Activated B cell treated with CpG ODN at 0.5 μM for 24 hours (primary cell): ENCODE data around the gene ITGA11. TPM values are rescaled to one million over a fixed set of nuclear protein-coding genes. Genes with fewer than 3 reads are reported as not detected.

ENCODE experiments used
- ATAC-seq: fragments of 200-7000 bp; cut with Tn5 transposase; one replicate; pipeline ENCODE4 v1.10.0; 2021; ENCODE audit warnings: low read depth, mild to moderate bottlenecking, moderate library complexity
- CTCF ChIA-PET: fragments of 350-600 bp; sonication (Branson Sonifier 250); formaldehyde crosslinking; loops from one replicate; lab custom pipeline; 2021; ENCODE audit warnings: antibody characterized with exemption; lab: Charles Lee
- POLR2A ChIA-PET: fragments of 350-600 bp; sonication (Branson Sonifier 250); formaldehyde crosslinking; loops from one replicate; lab custom pipeline; 2021; ENCODE audit warnings: antibody characterized with exemption; lab: Charles Lee
- DNase-seq: peaks from one replicate; pipeline ENCODE4 v3.0.0; 2022
- H3K27ac Mint-ChIP-seq: one replicate; pipeline ENCODE4 v1.8.0; 2020; ENCODE audit warnings: mixed read lengths
- H3K27me3 Mint-ChIP-seq: one replicate; pipeline ENCODE4 v1.8.0; 2021; ENCODE audit warnings: mixed read lengths
- H3K36me3 Mint-ChIP-seq: one replicate; pipeline ENCODE4 v1.8.0; 2021; ENCODE audit warnings: low read depth, mixed read lengths
- H3K4me1 Mint-ChIP-seq: one replicate; pipeline ENCODE4 v1.8.0; 2021; ENCODE audit warnings: mixed read lengths
- H3K4me3 Mint-ChIP-seq: one replicate; pipeline ENCODE4 v1.8.0; 2020; ENCODE audit warnings: mild to moderate bottlenecking, mixed read lengths
- H3K9me3 Mint-ChIP-seq: one replicate; pipeline ENCODE4 v1.8.0; 2020; ENCODE audit warnings: mixed read lengths
- intact Hi-C: fragments of 100-400 bp; cut with micrococcal nuclease; formaldehyde crosslinking; loops from one replicate; pipeline ENCODE4 v1.15.1; 2024
- total RNA-seq: library from RNA; stranded (reverse); gene quantifications from 2 replicates; pipeline ENCODE4 v1.2.3, GENCODE V29; 2022
- TF ChIP-seq, protein P1 (sequence below): fragments of 200-600 bp; IDR thresholded peaks from one replicate; pipeline ENCODE4 v1.8.0; 2022; ENCODE audit warnings: antibody characterized with exemption, mild to moderate bottlenecking

ITGA11 gene
- total RNA-seq, 1 donor from 2014 or later = not detected

DNA sequence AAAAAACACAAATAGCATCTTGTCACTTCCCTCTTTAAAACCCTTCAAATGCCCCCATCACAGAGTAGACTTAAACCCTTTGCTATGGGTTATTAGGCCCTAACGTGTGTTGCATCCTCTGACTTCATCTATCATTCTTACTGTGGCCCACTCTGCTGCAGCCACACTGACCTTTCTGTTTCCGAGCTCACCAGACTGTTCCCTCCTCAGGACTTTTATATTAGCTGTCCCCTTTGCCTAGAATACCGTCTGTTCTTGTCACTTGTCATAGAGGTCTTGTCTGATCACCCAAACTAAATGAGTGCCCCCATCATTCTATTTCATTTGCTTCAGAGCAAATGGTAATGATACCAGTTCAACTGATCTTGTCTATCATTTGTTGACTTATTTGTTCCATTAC is 155.3 kb downstream of the ITGA11 start:
- H3K9me3 Mint-ChIP-seq = no peaks in the 10 kb centered on the region
- ChIA-PET POLR2A (interaction anchor here (1.3 to 2.5 kb wide), 7 partner anchors 22 to 542 kb away, joined by 3 to 35 read pairs (median 12); partner anchors contain the start of genes CLN6, PIAS1 and RNU6-1), CTCF (interaction anchor here (3.4 kb wide), 1 partner anchor 24 kb away, joined by 14 read pairs; no protein-coding TSS in a partner anchor)
- DNase-seq = no peak
- intact Hi-C loops = loop anchor here (1.0 to 10.0 kb wide), 6 partner anchors 23 to 888 kb away; partner anchors contain the start of genes ANP32A, CLN6, GLCE and RNU6-1
- H3K27me3 Mint-ChIP-seq = no peaks in the 10 kb centered on the region
- peaks cover 45% of the 10 kb centered on the region for H3K4me1 Mint-ChIP-seq
- H3K36me3 Mint-ChIP-seq = peaks cover 13% of the 10 kb centered on the region
- TF ChIP-seq, protein P1, sequence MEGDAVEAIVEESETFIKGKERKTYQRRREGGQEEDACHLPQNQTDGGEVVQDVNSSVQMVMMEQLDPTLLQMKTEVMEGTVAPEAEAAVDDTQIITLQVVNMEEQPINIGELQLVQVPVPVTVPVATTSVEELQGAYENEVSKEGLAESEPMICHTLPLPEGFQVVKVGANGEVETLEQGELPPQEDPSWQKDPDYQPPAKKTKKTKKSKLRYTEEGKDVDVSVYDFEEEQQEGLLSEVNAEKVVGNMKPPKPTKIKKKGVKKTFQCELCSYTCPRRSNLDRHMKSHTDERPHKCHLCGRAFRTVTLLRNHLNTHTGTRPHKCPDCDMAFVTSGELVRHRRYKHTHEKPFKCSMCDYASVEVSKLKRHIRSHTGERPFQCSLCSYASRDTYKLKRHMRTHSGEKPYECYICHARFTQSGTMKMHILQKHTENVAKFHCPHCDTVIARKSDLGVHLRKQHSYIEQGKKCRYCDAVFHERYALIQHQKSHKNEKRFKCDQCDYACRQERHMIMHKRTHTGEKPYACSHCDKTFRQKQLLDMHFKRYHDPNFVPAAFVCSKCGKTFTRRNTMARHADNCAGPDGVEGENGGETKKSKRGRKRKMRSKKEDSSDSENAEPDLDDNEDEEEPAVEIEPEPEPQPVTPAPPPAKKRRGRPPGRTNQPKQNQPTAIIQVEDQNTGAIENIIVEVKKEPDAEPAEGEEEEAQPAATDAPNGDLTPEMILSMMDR = no peak
- H3K27ac Mint-ChIP-seq = peak overlapping the region; percentile 96
- ATAC-seq = no peak
- peak overlapping the region; percentile 93 for H3K4me3 Mint-ChIP-seq

- Mint-ChIP-seq H3K27ac (no peak overlapping the region), H3K9me3 (no peaks in the 10 kb centered on the region), H3K27me3 (no peaks in the 10 kb centered on the region), H3K4me1 (peaks cover 32% of the 10 kb centered on the region), H3K4me3 (no peak overlapping the region), H3K36me3 (peaks cover 10% of the 10 kb centered on the region)
- ATAC-seq (no peak), DNase-seq (no peak)
- TF ChIP-seq, protein P1 = no peak
- POLR2A ChIA-PET = no interaction called here
- CTCF ChIA-PET = interaction anchor here (3.4 kb wide), 1 partner anchor 22 kb away, joined by 14 read pairs; no protein-coding TSS in a partner anchor
- intact Hi-C loops = loop anchor here (5.0 to 10.0 kb wide), 2 partner anchors 547 to 890 kb away; partner anchors contain the start of genes ANP32A and GLCE
Measured at GRCh38 chr15:68275165-68275746, 156.7 kb downstream of the ITGA11 start.

DNA sequence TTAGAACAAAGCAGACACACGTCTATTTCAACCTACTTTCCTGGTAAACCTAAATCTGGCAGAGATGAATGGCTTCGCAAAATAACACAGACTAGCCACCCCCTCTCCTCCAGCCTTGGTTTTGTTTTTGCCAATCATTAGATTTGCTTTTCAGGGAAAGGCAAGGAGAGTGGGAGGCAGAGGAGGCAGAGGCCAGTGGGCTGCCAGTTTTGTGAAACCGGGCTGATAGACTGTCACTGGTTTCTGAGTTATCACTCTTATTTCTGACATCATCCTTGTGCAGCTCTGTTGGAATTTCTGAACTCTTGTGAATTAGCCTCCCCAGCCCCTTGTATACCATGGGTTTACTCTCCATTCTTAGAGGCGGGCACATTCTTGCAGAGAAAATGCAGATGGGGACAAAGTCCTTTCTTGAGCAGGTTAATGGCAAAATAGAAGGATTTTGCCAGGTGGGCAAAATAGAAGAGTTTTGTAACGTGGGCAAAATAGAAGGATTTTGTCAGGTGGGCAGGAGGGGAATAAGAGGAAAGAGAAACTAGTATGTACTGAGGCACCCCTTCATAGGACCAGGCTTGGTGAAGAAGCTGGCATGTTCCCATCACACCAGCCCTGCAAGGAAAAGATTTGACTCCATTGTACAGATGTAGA is 157.6 kb downstream of the ITGA11 start:
- Mint-ChIP-seq H3K27me3 (no peaks in the 10 kb centered on the region), H3K36me3 (peaks cover 5% of the 10 kb centered on the region), H3K4me1 (peaks cover 22% of the 10 kb centered on the region), H3K27ac (no peak overlapping the region), H3K4me3 (no peak overlapping the region), H3K9me3 (no peaks in the 10 kb centered on the region)
- CTCF ChIA-PET = no interaction called here
- POLR2A ChIA-PET = interaction anchor here (0.6 kb wide), 1 partner anchor 1196 kb away, joined by 3 read pairs; no protein-coding TSS in a partner anchor
- TF ChIP-seq, protein P1 = no peak
- ATAC-seq (no peak), DNase-seq (no peak)
- intact Hi-C loops = loop anchor here (10.0 kb wide), 1 partner anchor 890 kb away; the partner anchor contains the start of gene GLCE

- peaks cover 12% of the 10 kb centered on the region for H3K4me1 Mint-ChIP-seq
- no peak overlapping the region for H3K27ac Mint-ChIP-seq
- intact Hi-C loops = loop anchor here (10.0 kb wide), 1 partner anchor 892 kb away; the partner anchor contains the start of gene GLCE
- H3K9me3 Mint-ChIP-seq = no peaks in the 10 kb centered on the region
- POLR2A ChIA-PET = no interaction called here
- CTCF ChIA-PET = no interaction called here
- no peaks in the 10 kb centered on the region for H3K36me3 Mint-ChIP-seq
- TF ChIP-seq, protein P1 = no peak
- DNase-seq (no peak), ATAC-seq (no peak)
- H3K4me3 Mint-ChIP-seq = no peak overlapping the region
- peaks cover 10% of the 10 kb centered on the region for H3K27me3 Mint-ChIP-seq
Measured at GRCh38 chr15:68272721-68273271, 159.2 kb downstream of the ITGA11 start.
